Thymus (tissue), 11 donors: ENCODE measurements around the gene CCDC183. TPM values are rescaled to one million over a fixed set of nuclear protein-coding genes. Genes with fewer than 3 reads are reported as not detected.
"Not testable (repeated sequence)": the region's sequence is repeated elsewhere in the genome, so short reads cannot be mapped to it uniquely, and the experiment has no call there.

Source experiments
- DNase-seq, 9 donors: peaks; one replicate each; pipeline ENCODE4 v3.0.0-alpha.2; 2013; ENCODE audit warnings: low spot score in 9 of 9, low read depth in 6 of 9, missing footprints in 1 of 9
- H3K27ac ChIP-seq, 2 donors: one replicate each; pipeline ENCODE4 v1.5.1; 2013; ENCODE audit warnings: control low read depth in 1 of 2, low read depth in 1 of 2, low read length in 1 of 2, mild to moderate bottlenecking in 1 of 2, moderate library complexity in 1 of 2
- H3K27me3 ChIP-seq, 2 donors: one replicate each; pipeline ENCODE4 v1.5.1; 2013; ENCODE audit warnings: low read length in 1 of 2; ENCODE audit not compliant: control insufficient read depth in 2 of 2, insufficient read depth in 1 of 2
- H3K36me3 ChIP-seq, 2 donors: one replicate each; pipeline ENCODE4 v1.5.1; 2013; ENCODE audit warnings: low read length in 1 of 2, mild to moderate bottlenecking in 1 of 2, moderate library complexity in 1 of 2; ENCODE audit not compliant: control insufficient read depth in 2 of 2, insufficient read depth in 2 of 2
- H3K4me1 ChIP-seq, 2 donors: one replicate each; pipeline ENCODE4 v1.5.1; 2013; ENCODE audit warnings: low read length in 2 of 2; ENCODE audit not compliant: control insufficient read depth in 2 of 2, insufficient read depth in 2 of 2
- H3K4me3 ChIP-seq, 2 donors: one replicate each; pipeline ENCODE4 v1.5.1; 2013; ENCODE audit warnings: low read length in 2 of 2, control low read depth in 1 of 2, mild to moderate bottlenecking in 1 of 2
- H3K9me3 ChIP-seq, 2 donors: one replicate each; pipeline ENCODE4 v1.5.1; 2013; ENCODE audit warnings: low read length in 1 of 2, mild to moderate bottlenecking in 1 of 2; ENCODE audit not compliant: control insufficient read depth in 2 of 2, insufficient read depth in 1 of 2
- WGBS: extraction: QIAGEN DNeasy Blood & Tissue Kit; methylation state at CpG from one replicate; pipeline ENCODE4 v1.1.7; 2013; 5-methylcytosine and 5-hydroxymethylcytosine counted together
- polyA plus RNA-seq: library from polyadenylated mRNA; stranded (reverse); fragments of 200-250 nt; gene quantifications from one replicate; pipeline ENCODE4 v1.2.3, GENCODE V29; 2013
- total RNA-seq: library from RNA; stranded (reverse); fragments of 120-200 nt; gene quantifications from one replicate; pipeline ENCODE4 v1.2.4, GENCODE V29; 2013
- donor health status: healthy.

CCDC183 gene
- total and polyA plus RNA-seq, 2 donors: 3.2 to 5.0 TPM

GRCh38 chr9:136829981-136830885 lies 34.1 kb downstream of the CCDC183 start:
- 96% methylated on average over 41 of the region's 41 CpGs for WGBS
- no peak overlapping the region for H3K4me3 ChIP-seq
- H3K36me3 ChIP-seq: peaks cover 71 to 80% of the 10 kb centered on the region in 2 donors

GRCh38 chr9:136831002-136831719 lies 35.0 kb downstream of the CCDC183 start:
- 96% methylated on average over 30 of the region's 30 CpGs for WGBS
- Histone ChIP-seq H3K27me3 (no peaks in the 10 kb centered on the region), H3K4me3 (no peak overlapping the region), H3K27ac (no peak overlapping the region), H3K4me1 (no peaks in the 10 kb centered on the region), H3K9me3 (no peaks in the 10 kb centered on the region), H3K36me3 (peaks cover 63 to 79% of the 10 kb centered on the region in 2 donors)
- DNase-seq: no peak

More at GRCh38 chr9:136829981-136830885, 34.1 kb downstream of the CCDC183 start:
- Histone ChIP-seq H3K9me3 (peaks cover 0 to 2% of the 10 kb centered on the region in 2 donors), H3K27me3 (no peaks in the 10 kb centered on the region), H3K27ac (no peak overlapping the region), H3K4me1 (no peaks in the 10 kb centered on the region)
- DNase-seq: no peak

GRCh38 chr9:136831720-136832104 lies 35.6 kb downstream of the CCDC183 start:
- WGBS: 97% methylated on average over 23 of the region's 23 CpGs
- no peaks in the 10 kb centered on the region for H3K4me1 ChIP-seq
- no peak for DNase-seq
- H3K27ac ChIP-seq: no peak overlapping the region
- H3K27me3 ChIP-seq: no peaks in the 10 kb centered on the region
- no peaks in the 10 kb centered on the region for H3K9me3 ChIP-seq
- H3K4me3 ChIP-seq: no peak overlapping the region
- H3K36me3 ChIP-seq: peaks cover 59 to 81% of the 10 kb centered on the region in 2 donors

- peaks cover 52 to 80% of the 10 kb centered on the region in 2 donors for H3K36me3 ChIP-seq
- DNase-seq: no peak
- over 99% methylated on average over 9 of the region's 9 CpGs for WGBS
- no peak overlapping the region for H3K4me3 ChIP-seq
- H3K9me3 ChIP-seq: no peaks in the 10 kb centered on the region
- no peak overlapping the region for H3K27ac ChIP-seq
- H3K4me1 ChIP-seq: no peaks in the 10 kb centered on the region
- H3K27me3 ChIP-seq: no peaks in the 10 kb centered on the region
These were observed 36.4 kb downstream of the CCDC183 start for GRCh38 chr9:136832581-136832980.

GRCh38 chr9:136833381-136834048 lies 37.4 kb downstream of the CCDC183 start:
- WGBS: 97% methylated on average over 16 of the region's 16 CpGs
- not testable (repeated sequence) for H3K4me1 ChIP-seq, H3K4me3 ChIP-seq, H3K27me3 ChIP-seq, H3K27ac ChIP-seq, H3K9me3 ChIP-seq, DNase-seq
- peaks cover 51 to 81% of the 10 kb centered on the region in 2 donors for H3K36me3 ChIP-seq

- Histone ChIP-seq H3K27ac (no peak overlapping the region), H3K4me3 (no peak overlapping the region), H3K27me3 (no peaks in the 10 kb centered on the region), H3K4me1 (no peaks in the 10 kb centered on the region), H3K9me3 (no peaks in the 10 kb centered on the region), H3K36me3 (peaks cover 45 to 81% of the 10 kb centered on the region in 2 donors)
- WGBS: 97% methylated on average over 36 of the region's 36 CpGs
- no peak for DNase-seq
These were observed 39.2 kb downstream of the CCDC183 start for GRCh38 chr9:136835162-136835931.

GRCh38 chr9:136835932-136836904 lies 40.1 kb downstream of the CCDC183 start:
- DNase-seq: no peak
- no peak overlapping the region for H3K27ac ChIP-seq
- no peaks in the 10 kb centered on the region for H3K9me3 ChIP-seq
- peaks cover 0 to 2% of the 10 kb centered on the region in 2 donors for H3K4me1 ChIP-seq
- H3K27me3 ChIP-seq: no peaks in the 10 kb centered on the region
- H3K4me3 ChIP-seq: no peak overlapping the region
- H3K36me3 ChIP-seq: peaks cover 41 to 78% of the 10 kb centered on the region in 2 donors
- 96% methylated on average over 21 of the region's 21 CpGs for WGBS
